Effector CD8-positive, alpha-beta T cell (primary cell): ENCODE results near the gene CREBBP.

Source experiments
- DNase-seq: peaks from one replicate; lab custom pipeline; 2025; lab: John Stamatoyannopoulos, UW

Gene CREBBP

DNA sequence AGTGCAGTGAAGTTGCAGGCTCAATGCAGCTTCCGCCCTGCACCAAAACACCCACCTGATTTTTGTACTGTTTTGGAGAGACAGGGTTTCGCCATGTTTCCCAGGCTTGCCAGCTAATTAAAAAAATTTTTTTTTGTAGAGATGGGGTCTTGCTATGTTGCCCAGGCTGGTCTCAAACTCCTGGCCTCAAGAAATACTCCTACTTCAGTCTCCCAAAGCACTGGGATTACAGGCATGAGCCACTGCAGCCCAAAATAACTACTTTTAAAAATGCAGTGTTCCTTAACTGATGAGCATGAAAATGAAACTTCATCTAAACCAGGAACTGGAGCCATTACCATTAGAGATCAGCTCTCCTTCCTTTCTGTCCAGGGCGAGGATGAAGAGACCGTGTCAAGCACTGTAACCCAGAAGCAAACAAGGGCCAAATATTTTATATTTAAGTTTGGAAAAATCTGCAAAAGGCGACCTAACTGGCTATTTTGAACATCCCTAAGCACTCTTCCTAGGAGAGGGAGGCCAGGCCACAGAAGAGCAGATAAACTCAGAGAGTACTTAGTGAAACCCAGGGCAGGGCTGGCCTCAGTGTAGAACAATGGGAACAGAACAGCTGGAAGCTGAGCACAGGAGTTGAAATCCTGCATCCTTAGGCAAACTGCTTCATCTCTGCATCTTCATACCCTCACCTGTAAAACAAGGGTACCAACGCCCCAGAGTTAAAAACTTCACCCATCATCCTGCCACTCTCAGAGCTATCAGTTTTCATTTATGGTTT, 24.0 kb downstream of the CREBBP start:
- no peak for DNase-seq

DNA sequence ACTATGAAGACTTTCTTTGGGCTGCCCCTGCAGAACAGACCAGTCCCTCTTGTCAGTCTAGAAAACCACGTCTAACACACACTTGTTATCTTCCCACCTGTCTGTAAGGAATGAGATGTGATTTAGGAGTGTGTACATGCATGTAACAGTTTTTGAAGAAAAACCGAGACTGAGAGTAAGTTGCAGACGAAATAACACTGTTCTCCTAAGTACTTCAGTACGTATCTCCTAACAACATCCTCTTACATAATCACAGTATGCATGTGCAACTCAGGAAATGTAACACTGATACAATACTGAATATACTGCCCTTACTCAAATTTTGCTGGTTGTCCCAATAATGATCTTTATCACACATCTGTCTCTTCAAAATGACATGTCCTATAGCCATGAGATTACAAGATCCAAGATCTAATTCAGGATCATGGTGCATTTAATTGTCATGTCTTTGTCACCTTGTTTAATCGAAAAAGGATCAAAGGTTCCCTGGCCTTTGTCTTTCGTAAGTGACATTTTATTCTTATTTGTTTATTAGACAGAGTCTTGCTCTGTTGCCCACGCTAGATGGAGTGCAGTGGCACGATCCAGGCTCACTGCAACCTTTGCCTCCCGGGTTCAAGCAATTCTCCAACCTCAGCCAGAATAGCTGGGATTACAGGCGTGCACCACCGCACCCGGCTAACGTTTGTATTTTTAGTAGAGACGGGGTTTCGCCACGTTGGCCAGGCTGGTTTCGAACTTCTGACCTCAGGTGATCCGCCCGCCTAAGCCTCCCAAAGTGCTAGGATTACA, 25.6 kb downstream of the CREBBP start:
- DNase-seq, result no peak

DNA sequence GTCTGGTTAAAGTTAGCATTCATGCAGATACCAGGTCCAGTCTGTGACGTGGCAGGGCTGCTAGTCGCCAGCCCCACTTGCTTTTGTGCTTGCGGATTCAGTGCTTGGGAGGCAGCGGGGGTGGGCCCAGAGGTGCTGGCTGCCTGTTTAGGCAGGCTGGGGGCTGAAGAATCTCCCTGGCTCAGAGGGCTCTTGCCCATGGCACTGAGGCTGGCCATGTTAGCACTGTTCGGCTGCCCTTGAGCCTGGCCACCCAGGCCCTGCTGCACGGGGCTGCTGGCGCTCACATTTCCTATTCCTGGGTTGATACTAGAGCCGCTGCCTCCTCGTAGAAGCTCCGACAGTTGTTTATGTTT, 30.0 kb downstream of the CREBBP start:
- DNase-seq, result no peak

- no peak for DNase-seq
Observed at GRCh38 chr16:3849751-3850543, 30.6 kb downstream of the CREBBP start.

- no peak for DNase-seq
Observed at GRCh38 chr16:3846595-3847091, 33.9 kb downstream of the CREBBP start.

DNA sequence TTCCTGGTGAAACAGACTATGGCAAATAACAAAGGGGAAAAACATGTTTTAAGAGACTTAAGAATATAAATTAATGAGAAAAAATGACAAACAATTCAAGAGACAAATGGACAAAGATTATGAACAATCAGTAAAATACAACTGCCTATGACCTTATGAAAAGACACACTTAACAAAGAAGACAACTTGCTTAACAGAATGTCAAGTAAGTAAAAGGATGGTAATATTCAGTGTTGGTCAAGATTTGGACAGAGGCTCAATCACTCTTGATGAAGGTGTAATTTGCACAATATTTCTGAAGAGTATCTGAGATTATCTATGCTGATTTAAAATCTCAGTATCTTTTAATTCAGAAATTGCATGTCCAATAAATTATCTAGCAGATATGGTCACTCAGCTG, 34.4 kb downstream of the CREBBP start:
- no peak for DNase-seq

GRCh38 chr16:3842994-3843393, 37.5 kb downstream of the CREBBP start:
- DNase-seq, result no peak

- DNase-seq, result no peak
Observed at GRCh38 chr16:3841729-3842508, 38.6 kb downstream of the CREBBP start.

DNA sequence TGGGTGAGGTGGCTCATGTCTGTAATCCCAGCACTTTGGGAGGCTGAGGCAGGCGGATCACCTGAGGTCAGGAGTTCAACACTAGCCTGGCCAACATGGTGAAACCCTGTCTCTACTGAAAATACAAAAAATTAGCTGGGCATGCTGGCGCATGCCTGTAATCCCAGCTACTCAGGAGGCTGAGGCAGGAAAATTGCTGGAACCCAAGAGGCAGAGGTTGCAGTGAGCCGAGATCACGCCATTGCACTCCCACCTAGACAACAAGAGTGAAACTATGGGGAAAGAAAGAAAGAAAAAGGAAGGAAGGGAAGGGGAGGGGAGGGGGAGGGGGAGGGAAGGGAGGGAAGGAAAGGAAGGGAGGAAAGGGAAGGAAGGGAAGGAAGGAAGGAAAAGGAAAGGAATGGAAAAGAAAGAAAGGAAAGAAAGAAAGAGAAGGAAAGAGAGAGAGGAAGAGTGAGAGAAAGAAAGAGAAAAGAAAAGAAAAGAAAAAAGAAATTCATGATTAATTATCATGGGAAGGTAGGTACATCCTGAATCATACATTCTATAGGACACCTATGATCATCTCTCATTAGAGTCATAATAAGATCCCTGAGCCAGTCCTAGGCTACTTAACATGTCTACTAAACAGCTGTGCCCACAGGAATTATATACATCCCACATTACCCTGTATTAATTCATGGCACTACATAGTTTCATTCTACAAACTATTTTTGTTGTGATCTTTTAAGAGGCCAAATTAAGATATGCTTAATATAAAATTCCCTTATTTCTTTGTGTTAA, 40.9 kb downstream of the CREBBP start:
- DNase-seq, result no peak

DNA sequence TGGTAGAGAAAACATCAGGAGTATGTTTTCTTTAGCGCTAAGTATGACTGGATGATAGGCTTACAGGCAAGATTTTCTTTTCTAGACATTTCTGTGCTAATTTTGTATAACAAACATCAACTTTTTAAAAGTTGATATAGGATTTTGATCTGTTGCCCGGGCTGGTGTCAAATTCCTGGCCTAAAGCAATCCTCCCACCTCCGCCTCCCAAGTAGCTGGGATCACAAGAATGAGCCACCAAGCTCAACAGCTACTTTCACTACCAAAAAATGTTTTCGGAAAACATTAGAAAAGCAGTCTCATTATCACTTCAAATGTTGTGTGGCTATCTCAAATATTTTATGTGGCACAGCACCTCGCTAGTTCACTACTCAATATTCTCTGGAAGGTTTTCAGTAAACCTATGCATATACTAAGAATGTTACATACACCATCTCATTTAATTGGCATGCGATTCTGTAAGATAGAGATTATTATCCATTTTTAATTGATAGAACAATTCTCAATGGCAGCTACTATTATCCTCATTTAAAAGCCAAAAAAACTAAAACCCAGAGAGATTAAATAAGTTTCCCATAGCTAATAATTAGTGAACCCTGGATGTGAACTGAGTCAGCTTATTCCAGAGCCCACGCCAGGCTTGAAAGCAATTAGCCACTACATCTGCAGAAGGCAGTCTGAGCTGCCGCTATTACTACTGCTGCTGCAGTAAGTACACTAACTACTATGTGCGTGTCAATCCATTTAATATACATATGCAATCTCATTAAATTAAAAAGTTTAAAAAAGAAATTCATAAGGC, 41.7 kb downstream of the CREBBP start:
- DNase-seq, result no peak

DNA sequence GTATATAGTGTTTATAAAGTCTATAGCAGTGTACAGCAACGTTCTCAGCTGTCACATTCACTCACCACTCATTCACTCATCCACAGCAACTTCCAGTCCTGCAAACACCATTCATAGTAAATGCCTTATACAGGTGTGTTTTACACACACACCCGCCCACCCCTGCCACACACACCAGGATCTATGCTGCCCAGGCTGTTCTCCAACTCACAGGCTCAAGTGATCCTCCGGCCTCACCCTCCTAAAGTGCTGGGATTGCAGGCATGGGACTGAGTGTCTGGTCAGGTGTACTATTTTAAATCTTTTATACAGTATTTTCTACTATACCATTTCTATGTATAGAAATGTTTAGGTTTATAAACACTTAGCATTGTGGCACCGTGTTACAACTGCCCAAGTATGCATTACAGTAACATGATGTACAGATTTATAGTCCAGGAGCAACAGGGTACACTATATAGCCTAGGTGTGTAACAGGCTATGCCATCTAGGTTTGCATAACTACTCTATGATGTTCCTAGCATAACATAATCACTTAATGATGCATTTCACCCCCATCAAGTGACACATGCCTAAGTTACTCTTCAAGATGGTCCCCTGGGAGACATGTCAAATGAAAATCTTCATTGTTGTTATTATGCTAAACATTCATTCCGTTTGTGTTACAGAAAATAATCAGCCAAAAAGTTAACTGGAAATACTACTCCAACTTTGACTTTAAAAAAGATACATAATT, 42.5 kb downstream of the CREBBP start:
- DNase-seq, result no peak

DNA sequence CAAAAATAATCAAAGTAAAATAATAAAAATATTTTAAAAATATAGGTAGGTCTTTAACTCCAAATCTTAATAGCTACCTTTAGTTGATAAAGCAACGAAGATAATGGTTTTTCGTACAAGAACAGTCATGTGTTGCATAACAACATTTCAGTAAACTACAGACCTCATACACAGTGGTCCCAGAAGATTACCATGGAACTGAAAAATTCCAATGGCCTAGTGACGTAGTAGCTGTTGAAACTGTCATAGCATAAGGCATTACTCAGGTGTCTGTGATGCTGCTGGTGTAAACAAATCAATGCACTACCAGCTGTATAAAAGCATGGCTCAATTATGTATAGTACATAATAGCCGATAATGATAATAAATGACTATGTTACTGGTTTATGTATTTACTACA, 43.9 kb downstream of the CREBBP start:
- DNase-seq, result no peak

GRCh38 chr16:3835089-3835602, 45.4 kb downstream of the CREBBP start:
- DNase-seq, result no peak

GRCh38 chr16:3832668-3833067, 47.8 kb downstream of the CREBBP start:
- DNase-seq, result no peak

- no peak for DNase-seq
Observed at GRCh38 chr16:3830625-3831254, 49.8 kb downstream of the CREBBP start.

- no peak for DNase-seq
Observed at GRCh38 chr16:3829631-3830536, 50.6 kb downstream of the CREBBP start.

GRCh38 chr16:3825940-3826339, 54.6 kb downstream of the CREBBP start:
- no peak for DNase-seq
